ENCODE results near the gene NOXA1. TPM values are rescaled to one million over a fixed set of nuclear protein-coding genes. Genes with fewer than 3 reads are reported as not detected.

Gene NOXA1
- total RNA-seq, 1 donor from 2014 or later: 6.0 TPM

DNA sequence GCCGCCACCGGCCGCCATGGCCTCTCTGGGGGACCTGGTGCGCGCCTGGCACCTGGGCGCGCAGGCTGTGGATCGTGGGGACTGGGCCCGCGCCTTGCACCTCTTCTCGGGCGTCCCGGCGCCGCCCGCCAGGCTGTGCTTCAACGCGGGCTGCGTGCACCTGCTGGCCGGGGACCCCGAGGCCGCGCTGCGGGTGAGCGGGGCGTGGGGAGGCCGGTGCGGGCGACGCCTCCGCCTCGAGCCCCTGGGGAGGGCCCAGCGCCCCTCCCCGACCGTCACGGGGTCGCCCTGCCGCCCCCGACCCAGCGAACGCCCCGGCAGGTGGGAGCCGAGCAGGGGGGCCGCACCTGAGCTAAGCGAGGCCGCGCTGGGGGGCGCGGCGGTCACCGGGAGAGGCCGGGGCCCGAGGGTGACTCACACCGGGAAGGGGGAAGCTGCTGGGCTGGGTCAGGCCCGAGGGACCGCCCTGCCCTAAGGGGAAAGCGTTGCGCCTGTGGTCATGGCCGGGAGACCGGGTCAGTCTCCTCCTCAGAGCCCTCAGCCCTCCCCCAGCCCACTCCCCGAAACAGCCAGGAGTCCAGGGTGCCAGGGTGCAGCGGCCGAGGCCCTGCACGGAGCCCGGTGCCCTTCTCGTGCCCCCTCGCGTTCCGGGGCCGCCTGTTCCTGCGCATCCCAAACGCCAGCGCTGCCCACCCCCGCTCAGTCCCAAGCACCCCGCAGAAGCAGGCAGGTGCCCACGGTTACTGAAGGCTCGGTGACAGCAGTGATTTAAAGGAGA lies 510 bp downstream of the NOXA1 start:
- ATAC-seq: peak; percentile 42
- no peak for DNase-seq (ENCODE audit: low spot score)

DNA sequence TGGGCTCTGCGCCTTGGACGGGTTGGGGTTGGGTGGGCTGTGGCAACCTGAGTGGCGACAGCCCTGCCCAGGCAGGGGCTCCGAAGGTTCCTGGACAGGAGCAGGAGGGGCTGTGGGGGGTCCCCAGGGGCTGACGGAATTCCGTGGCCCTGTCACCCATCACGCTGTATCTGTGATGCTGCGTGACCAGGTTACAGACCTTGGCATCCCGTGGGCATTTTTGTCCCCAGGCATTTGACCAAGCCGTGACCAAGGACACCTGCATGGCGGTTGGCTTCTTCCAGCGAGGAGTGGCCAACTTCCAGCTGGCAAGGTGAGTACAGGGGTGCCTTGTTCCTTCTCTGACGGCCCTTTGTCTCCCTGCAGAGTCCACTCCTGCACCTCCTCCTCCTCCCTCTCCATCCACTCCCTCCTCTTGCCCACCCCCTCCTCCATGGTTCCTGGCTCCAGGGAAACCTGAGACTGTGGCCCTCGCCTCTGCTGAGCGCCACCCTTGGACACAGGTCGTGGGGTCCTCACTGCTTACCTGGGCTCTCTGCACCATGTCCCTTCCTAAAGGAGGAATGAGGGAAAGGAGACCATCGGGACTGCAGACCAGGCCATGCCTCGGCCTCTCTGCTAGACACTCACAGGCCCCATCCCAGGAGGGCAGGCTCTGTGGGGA lies 3.0 kb downstream of the NOXA1 start:
- DNase-seq (ENCODE audit: low spot score): no peak
- ATAC-seq: no peak

DNA sequence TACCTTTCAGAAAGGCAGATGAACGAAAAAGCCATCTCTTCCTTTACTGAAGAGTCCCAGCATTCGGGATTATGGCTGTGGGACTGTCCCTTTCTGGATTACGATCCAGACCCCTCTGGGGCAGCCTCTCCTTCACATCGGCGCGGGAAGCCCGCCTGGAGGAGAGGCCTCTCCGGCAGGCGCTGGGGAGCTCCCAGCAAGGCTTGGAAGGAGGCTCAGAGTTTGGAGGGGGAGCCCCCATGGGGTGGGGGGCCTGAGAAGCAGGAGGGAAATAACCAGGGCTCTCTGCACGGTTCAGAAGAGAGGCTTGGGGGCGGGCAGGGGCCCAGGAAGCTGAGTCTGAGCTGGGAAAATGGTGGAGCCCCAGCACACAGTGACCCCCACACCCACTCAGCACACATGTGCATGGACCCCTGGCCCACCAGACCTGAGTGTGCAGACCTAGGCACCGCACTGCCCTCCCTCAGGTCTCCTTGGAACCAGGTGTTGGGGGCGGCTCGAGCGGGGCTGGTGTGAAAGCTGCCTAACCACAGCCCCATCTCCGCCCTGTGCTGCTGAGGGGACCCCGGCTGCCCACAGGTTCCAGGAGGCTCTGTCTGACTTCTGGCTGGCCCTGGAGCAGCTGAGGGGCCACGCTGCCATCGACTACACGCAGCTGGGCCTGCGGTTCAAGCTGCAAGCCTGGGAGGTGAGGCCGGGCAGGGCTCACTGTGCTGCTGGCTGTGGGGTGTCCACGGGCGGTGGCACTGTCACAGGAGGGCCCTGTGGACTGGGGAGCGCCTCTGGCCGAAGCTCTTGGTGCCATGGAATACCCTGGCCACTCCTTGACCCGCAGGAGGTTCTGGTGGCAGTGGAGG lies 4.5 kb downstream of the NOXA1 start:
- ATAC-seq (no peak), DNase-seq (ENCODE audit: low spot score) (no peak)

DNA sequence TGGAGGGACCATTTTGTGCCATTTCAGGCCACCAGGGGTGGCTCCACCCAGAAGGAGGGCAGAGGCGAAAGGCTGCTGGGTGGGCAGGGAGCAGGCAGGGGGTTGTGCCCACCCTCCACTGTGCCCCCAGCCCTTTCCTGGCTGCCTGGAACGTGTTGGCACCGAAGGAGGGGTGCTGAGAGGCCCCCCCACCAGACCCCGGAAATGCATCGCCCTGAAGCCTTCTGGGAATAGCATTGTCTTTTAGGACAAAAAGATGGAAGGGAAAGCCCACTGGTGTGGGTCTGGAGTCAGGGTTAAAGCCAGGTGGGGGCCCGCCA lies 5.1 kb downstream of the NOXA1 start:
- DNase-seq (ENCODE audit: low spot score): no peak

DNA sequence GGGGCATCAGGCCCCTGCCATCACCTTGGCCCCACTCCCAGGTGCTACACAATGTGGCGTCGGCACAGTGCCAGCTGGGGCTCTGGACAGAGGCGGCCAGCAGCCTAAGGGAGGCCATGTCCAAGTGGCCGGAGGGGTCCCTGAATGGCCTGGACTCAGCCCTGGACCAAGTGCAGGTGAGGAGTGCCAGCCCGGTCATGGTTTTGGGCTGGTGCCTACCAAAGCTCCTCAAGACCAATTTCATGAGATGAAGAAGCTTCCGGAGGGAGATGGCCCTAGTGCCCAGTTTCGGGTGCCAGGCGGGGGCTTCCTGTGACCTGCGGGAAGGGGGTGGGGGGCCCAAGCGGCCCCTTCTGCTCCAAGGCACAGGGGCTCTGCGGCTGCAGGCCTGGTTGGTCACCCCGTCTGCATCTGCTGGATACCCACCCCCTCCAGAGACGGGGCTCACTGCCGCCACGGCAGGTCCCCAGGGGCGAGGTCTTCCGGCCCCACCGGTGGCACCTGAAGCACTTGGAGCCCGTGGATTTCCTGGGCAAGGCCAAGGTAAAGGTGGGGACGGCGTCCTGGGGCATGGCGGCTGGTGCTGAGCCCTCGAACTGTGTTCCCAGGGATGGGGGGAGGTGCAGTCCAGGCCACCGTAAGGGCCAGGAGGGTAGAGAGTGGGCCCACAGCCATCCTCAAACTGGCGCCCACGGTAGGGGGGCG lies 5.8 kb downstream of the NOXA1 start:
- no peak for ATAC-seq
- peak; percentile 47 for DNase-seq (ENCODE audit: low spot score)

More for the DNA sequence above, 5.1 kb downstream of the NOXA1 start:
- no peak for ATAC-seq

DNA sequence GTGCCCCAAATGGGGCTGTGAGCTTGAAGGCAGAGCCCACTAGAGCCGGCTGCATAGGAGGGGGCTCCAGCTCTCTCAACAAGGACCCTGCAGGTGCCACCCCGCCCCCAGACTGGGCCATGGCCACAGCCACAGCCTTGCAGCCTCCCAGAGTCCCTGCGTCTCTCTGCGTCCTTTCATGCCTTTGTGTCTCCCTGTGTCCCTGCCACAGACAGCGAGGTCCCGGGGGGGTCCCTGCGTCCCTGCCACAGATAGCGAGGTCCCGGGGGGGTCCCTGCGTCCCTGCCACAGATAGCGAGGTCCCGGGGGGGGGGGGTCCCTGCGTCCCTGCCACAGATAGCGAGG lies 6.3 kb downstream of the NOXA1 start:
- no peak for DNase-seq (ENCODE audit: low spot score)
- no peak for ATAC-seq

DNA sequence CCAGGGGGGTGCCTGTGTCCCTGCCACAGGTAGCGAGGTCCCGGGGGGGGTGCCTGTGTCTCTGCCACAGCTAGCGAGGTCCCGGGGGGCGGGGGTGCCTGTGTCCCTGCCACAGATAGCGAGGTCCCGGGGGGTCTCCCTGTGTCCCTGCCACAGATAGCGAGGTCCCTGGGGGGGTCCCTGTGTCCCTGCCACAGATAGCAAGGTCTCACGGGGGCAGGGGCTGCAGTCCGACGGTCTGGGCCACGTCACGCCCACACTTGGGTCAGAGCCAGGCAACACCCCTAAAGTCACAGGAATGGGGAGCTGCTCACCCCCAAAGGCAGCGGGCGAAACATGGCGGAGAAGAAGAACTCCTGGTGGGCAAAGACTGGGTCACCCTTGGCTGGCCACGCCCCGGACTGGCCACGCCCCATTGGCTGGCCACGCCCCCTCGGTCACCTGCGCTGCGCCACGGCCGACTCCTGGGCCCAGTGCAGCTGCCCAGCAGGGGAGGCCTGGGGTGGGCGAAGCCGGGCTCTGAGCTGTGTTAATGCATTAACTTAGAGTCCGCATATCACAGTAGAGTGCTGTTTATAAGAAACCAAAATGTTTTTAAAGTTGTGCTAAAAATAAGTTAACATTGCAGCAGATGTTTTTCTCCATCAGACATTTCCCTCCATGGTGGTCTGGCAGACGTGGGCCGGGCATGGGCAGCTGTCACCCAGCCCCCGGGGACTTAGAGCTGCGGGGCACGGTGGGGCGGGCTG lies 7.0 kb downstream of the NOXA1 start:
- ATAC-seq (no peak), DNase-seq (ENCODE audit: low spot score) (peak; percentile 46)

DNA sequence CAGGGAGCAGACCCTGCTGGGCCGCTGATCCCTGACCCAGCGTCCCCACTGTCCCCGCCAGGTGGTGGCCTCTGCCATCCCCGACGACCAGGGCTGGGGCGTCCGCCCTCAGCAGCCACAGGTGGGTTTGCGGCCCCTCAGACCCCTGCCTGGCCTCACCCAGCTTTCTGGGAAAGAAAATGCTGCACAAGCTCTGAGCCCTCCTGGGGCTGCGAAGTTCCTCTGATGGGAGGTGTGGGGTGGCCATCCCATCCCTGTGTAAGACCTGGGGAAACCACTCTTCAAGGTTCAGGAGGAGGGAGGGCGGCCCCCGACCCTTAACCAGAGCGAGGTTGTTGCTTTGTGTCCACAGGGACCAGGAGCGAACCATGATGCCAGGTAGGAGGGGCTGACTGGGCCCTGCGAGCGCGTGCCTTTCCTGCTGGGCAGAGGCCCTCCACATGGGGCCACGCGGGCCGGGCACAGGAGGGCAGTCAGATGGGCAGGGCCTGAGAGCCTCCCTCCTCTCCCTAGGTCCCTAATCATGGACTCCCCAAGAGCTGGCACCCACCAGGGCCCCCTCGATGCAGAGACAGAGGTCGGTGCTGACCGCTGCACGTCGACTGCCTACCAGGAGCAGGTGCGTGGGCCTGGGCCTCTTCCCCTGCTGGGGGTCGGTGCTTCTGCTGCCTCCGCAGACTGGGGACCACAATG lies 7.7 kb downstream of the NOXA1 start:
- ATAC-seq: no peak
- no peak for DNase-seq (ENCODE audit: low spot score)

DNA sequence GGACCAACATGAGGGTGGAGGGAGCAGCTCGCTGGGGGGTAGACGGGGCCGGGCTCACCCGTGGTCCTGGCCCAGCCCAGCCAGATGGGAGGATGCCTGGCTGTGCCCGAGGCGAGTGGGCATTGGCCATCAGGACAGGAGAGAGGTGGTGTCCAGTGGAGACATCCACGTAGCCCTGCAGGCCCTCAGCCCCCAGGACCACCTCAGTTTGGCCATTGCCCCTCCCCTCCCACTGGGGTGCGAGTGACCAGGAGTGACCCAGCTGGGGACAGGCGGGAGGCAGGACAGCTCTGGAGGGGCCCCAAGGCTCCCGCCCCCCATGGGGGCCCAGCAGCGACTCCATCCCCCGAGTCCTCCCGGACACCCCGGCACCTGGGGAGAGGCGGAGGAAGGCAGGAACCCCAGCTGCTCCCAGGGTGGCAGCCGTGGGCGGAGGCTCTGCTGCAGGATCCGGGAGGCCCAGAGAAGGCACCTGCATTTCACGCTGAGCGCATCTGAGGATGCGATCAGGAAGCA lies 8.3 kb downstream of the NOXA1 start:
- DNase-seq (ENCODE audit: low spot score) (no peak), ATAC-seq (no peak)

DNA sequence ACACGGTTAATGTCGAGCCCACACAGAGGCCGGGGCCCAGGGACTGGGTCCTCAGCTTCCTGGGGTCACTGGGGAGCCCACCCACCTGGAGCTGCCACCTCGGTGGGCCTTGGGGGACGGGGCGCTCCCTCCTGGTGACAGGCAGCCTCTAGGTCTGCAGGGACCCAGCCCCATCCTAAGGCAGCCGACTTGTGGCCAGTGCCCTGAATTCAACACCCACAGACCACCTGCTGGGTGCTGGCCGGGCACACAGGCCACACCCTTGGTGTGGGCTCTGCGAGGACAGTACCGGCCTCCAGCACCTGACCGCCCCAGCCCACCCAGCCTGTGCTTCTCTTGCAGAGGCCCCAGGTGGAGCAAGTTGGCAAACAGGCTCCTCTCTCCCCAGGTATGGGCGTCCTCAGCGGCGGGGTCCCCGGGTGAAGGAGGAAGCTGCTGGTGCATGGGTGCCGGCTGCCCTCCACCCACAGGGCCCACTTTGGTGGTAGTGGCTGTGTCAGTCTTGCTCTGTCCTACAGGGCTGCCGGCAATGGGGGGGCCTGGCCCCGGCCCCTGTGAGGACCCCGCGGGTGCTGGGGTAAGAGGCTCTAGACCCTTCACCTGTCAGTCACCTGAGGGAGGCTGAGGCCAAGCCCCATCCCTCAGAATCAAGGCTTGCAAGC lies 9.6 kb downstream of the NOXA1 start:
- ATAC-seq (no peak), DNase-seq (ENCODE audit: low spot score) (no peak)

DNA sequence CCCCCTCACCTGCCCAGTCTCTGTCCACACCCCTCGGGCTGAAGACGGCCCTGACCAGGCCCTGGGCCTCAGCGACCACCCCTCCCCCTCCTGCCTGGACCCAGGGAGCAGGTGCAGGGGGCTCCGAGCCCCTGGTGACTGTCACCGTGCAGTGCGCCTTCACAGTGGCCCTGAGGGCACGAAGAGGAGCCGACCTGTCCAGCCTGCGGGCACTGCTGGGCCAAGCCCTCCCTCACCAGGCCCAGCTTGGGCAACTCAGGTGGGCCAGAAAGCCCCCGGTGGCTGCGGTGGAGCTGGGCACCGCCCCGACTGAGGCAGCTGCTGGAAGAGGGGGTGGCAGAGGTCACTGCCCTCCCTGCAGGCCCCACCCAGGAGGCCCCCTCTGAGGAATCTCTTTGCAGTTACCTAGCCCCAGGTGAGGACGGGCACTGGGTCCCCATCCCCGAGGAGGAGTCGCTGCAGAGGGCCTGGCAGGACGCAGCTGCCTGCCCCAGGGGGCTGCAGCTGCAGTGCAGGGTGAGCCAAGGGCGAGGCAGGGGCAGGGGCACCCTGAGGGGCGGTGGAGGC lies 10.2 kb downstream of the NOXA1 start:
- ATAC-seq (no peak), DNase-seq (ENCODE audit: low spot score) (no peak)

DNA sequence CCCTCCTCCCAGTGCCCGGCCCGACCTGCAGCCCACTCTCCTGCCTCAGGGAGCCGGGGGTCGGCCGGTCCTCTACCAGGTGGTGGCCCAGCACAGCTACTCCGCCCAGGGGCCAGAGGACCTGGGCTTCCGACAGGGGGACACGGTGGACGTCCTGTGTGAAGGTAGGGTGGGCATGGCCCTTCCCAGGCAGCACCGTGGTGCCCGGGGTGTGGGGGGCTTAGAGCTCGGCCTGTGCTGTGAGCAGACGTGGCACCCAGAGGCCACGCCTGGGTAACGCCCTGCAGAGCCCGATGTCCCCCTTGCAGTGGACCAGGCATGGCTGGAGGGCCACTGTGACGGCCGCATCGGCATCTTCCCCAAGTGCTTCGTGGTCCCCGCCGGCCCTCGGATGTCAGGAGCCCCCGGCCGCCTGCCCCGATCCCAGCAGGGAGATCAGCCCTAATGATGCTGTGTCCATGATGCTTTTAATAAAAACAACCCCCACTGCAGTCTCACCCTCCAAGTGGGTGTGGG lies 10.8 kb downstream of the NOXA1 start:
- no peak for DNase-seq (ENCODE audit: low spot score)

DNA sequence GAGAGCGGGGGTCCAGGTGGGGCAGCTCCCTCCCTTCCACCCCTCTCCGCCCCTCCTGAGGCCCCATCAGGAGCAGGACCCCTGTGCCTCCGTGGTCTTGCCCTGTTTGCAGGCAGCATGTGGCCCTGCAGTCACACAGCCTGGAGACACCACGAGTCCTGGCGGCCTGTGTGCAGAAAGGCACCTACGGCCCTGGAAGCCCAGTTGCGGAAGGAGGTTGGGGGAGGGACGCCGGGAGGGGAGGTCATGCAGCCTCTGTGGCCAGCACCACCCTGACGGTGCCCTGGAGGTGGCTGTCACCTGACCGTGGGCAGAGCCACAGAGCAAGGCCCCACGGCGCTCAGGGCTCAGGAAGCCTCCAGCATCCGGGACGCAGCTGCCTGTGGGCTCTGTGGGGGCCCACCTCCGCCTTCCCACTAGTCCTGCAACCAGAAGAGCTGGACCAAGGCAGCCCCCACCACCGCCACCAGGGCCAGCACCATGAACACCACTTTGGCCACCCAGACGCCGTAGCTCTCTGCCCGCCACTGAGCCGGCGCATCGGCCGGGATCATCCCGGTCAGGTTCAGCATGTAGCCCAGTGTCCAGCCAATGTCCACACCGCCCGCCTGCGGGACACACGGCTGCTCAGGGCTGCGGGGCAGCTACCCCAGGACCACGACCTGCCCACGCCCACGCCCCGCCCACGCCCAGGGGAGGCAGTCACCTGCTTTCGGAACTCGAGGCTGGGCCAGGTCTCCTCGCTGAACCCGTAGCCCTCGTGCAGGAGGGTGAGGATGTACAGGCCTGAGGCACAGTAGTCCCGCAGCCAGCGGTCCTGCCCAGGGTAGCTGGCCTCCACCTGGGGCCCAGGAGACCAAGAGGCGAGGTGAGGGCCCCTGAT lies 11.5 kb downstream of the NOXA1 start:
- DNase-seq (ENCODE audit: low spot score) (peak; percentile 45), ATAC-seq (peak; percentile 3)

More for the DNA sequence above, 10.8 kb downstream of the NOXA1 start:
- no peak for ATAC-seq

DNA sequence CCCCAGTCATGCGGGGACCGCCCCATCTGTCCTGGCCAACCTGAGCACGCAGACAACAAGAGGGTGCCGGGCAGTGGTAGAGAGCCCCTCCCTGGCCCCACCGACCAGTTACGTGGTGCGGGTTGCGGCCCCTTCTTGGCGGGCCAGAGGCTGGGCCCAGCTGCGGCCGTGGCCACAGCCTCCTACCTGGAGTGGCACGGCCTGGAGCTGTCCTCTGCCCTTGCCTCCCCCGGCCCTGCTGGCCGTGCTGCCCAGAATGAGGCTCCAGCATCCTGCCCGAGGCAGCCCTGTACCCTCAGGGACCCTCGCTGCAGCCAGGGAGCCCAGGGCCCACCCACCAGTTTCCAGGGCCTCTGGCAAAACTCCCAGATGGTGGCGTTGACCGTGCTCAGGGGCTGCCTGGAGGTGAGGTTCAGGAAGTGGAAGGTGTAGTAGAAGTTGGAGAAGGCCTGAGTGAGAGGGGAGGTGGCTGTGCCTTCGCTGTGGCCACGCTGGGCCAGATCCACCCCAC lies 12.2 kb downstream of the NOXA1 start:
- ATAC-seq: no peak
- DNase-seq (ENCODE audit: low spot score): peak; percentile 45

DNA sequence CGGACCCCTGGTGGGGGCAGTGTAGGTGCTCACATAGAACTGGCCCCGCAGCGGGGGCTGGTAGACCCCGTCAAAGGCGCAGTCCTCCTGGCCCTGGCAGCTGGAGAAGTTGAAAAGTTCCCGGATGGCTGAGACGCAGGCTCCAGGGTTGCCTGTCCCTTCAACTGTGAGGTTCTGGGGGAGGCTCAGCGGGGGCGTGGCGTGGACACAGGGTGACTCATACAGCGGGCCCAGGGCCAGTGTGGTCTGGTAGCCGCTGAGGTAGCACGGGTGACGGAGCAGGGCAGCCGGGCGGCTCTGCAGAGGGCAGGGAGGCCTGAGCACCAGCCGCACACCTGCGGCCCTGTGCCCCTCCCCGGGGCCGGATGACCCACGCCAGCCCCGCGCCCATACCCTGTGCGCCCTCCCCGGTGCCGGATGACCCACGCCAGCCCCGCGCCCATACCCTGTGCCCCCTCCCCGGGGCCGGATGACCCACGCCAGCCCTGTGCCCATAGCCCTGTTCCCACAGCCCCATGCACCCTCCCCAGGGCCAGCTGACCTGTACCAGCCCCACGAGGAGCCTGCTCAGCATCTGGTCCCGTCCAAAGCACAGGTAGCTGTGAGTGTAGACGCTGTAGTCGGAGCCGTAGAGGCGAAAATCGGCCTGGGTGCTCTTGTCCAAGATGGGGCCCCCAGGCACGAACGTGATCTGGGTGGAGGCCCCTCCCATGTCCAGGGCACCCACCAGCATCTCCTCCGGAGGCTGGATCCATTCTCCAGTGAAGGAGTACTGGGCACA lies 13.0 kb downstream of the NOXA1 start:
- DNase-seq (ENCODE audit: low spot score): peak; percentile 52
- peak; percentile 50 for ATAC-seq

DNA sequence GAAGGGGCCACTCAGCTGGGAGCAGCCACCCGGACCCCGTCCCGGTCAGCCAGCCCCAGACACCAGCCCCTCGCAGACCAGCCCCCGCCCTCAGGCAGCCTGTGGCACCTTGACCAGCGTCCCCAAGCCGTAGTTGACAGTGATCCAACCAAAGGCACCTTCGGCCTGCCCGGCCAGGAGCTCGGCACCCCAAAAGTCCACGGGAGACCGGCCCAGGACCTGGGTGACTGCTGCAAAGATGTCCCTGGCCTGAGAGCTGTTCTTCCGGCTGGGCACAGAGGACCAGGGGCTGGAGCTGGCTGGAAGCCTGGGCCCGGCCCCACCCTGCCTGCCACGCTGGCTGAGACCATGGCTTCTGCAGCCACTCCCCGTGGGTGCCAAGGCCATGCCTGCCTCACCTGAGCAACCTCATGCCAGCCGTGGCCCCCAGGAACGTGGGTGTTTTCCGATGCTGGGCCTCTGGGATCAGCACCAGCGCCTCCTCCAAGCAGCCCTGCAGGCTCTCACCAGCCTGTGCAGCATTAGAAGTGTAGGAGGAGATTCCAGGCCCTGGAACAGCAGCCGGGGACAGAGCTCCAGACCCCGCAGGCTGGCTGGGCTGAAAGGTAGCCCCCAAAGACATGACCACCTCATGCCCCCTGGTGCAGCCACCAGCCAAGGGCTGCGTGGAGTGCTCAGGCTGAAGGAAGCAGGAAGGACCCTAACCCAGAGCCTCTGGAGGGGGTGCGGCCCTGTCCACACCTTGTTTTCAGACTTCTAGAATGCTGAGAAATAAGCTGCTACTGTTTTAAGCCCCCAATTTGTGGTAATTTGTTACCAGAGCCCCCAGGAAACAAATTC lies 13.8 kb downstream of the NOXA1 start:
- DNase-seq (ENCODE audit: low spot score): peak; percentile 46
- no peak for ATAC-seq

Data from left lobe of liver (tissue), 2 donors.